HT-29 (cell line): ENCODE results near the gene BRAT1. TPM values are rescaled to one million over a fixed set of nuclear protein-coding genes. Genes with fewer than 3 reads are reported as not detected.
"Not testable (repeated sequence)": the region's sequence is repeated elsewhere in the genome, so short reads cannot be mapped to it uniquely, and the experiment has no call there.

Source experiments
- DNase-seq: peaks from one replicate; pipeline ENCODE4 v3.0.0-alpha.2; 2015; ENCODE audit warnings: low spot score
- total RNA-seq: library from RNA; depleted of rRNA; stranded (reverse); fragments of >200 nt; shearing (Covaris generic); gene quantifications from 2 replicates; pipeline ENCODE4 v1.2.3, GENCODE V29; 2014

The BRAT1 gene
- total RNA-seq, 1 experiment from 2014 or later: 106 TPM

DNA sequence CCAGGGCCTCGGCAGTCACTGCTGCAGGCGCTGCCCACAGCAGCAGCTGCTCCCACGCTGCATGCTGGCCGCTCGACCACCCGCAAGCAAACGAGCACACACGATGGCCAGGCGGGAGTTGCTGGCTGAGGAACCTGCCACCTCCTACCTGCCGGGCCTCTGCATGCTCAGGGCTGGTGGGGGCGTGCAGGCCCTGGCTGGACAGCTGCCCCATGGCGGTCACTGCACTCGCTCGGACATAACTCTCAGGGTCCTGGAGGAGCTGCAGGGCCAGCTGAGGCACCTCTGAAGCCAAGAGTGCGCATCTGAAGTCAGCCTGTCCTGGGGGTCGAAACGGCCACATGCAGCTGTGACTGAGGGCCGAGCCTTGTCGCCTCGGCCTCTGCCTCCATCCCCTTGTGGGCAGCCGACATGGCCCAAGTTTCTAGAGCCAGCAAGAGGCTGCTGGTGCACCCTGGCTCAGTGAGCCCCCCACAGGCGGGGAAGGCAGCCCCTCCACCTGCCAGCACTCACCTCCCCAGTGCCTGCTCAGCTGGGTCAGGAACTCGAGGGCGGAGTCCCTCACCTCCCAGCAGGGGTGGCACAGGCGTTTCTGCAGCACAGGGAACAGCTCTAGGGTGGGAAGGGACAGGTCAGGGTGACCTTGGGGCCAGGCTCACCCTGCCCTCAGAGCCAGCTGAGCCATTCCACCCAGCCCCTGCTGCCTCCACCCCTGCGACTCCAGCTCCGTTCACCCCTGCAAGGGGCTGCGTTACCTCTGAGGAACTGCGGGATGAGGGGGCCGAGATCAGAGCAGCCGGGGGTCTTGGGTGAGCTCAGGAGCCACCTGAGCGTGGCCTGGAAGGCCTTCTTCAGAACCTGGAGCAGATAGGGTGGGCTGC, 16.1 kb downstream of the BRAT1 start:
- DNase-seq: no peak

- no peak for DNase-seq
Measured at GRCh38 chr7:2537981-2538851, 17.1 kb downstream of the BRAT1 start.

DNA sequence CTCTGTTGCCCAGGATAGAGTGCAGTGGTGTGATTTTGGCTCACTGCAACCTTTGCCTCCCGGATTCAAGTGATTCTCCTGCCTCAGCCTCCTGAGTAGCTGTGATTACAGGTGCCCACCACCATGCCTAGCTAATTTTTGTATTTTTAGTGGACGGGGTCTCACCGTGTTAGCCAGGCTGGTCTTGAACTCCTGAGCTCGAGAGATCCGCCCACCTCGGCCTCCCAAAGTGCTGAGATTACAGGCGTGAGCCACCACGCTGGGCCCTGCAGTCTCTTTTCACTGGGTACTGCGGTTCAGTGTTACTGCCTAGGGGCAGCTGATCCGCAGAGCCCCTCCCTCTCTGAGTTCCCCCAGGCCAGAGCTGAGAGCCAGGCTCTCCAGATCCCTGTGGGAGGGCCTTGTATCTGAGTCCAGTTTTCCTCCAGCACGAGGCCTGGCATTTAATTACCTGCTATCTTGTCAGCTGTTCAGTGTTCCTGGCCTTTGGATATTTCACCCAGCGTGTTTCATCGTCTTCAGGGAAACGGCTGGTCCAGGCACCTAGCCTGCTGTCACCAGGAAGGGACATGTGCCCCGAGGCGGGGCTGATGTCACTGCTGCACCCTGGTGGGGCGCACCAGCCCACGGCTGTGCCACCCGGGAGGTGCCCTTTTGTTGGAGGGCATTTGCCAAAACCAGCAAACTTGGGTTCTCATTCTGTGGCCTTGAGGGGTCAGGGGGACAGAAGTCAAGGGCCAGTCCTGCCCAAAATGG, 19.3 kb downstream of the BRAT1 start:
- not testable (repeated sequence) for DNase-seq

GRCh38 chr7:2534214-2534613, 21.1 kb downstream of the BRAT1 start:
- DNase-seq: not testable (repeated sequence)

GRCh38 chr7:2533566-2533965, 21.8 kb downstream of the BRAT1 start:
- DNase-seq: not testable (repeated sequence)

DNA sequence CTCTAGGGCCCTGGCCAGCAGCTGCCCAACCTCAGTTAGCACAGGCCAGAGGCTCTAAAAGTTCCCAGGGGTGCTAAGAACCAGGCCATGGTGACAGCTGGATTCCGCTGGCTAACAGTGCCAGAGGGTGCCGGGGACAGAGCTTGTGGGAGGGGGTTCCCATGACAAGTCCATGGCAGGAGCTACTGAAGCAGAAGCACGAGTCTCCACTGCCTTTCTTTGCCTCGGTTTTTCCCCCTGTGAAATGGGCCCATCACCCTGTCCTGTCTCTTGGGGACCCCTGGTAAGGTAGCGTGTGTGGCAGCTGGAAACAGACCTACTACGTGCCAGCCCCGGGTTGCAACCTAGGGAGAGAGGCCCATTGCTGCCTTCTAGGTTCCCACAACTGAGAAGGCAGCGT, 22.5 kb downstream of the BRAT1 start:
- DNase-seq: not testable (repeated sequence)

GRCh38 chr7:2532199-2532772, 23.0 kb downstream of the BRAT1 start:
- not testable (repeated sequence) for DNase-seq

- not testable (repeated sequence) for DNase-seq
Measured at GRCh38 chr7:2531796-2532110, 23.6 kb downstream of the BRAT1 start.

- not testable (repeated sequence) for DNase-seq
Measured at GRCh38 chr7:2530994-2531795, 24.1 kb downstream of the BRAT1 start.

- peak; percentile 70 for DNase-seq
Measured at GRCh38 chr7:2530071-2530987, 25.0 kb downstream of the BRAT1 start.

DNA sequence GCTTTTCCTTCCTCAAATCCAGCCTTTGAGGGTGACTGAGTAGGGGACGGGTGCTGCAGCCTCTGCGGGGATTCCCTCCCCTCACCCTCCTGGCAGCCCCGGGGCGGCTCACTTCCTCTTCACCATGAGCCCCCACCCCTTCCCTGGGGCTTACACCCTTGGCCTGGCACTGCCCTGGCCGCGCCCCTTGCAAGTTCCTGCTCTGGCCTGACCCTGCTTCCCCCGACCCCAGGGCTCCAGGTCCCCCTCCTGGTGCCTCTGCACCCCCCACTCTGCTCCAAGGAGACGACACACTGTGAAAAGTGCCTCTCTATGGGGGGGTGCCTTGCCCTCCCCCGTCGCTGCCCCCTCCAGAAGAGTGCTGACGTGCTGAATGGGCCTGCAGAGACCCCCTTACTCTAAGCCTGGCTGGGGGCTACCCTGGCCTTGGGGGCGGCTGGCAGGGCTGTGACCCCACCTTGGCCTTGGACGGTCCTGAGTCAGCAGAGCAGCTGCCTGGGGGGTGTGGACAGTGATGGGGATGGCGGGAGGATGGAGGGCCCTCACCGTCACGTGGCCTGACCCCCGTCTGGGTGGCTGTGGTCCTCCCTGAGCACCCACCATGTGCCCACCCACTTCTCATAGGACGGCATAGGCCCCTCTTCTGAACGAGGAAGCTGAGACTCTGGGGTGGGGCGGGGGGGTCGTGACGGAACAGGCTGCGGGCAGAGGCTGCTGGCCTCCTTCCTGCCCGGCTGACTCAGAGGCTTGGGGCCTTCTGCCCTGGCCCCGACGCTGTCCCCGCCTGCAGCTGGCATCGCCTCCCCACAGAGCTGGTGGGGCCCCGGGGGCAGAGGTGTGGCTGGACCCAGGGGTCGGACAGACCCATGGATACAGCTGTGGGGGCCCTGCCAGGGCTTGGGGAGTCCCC, 25.9 kb downstream of the BRAT1 start:
- DNase-seq: peak; percentile 72

- DNase-seq: no peak
Measured at GRCh38 chr7:2528481-2529095, 26.7 kb downstream of the BRAT1 start.

DNA sequence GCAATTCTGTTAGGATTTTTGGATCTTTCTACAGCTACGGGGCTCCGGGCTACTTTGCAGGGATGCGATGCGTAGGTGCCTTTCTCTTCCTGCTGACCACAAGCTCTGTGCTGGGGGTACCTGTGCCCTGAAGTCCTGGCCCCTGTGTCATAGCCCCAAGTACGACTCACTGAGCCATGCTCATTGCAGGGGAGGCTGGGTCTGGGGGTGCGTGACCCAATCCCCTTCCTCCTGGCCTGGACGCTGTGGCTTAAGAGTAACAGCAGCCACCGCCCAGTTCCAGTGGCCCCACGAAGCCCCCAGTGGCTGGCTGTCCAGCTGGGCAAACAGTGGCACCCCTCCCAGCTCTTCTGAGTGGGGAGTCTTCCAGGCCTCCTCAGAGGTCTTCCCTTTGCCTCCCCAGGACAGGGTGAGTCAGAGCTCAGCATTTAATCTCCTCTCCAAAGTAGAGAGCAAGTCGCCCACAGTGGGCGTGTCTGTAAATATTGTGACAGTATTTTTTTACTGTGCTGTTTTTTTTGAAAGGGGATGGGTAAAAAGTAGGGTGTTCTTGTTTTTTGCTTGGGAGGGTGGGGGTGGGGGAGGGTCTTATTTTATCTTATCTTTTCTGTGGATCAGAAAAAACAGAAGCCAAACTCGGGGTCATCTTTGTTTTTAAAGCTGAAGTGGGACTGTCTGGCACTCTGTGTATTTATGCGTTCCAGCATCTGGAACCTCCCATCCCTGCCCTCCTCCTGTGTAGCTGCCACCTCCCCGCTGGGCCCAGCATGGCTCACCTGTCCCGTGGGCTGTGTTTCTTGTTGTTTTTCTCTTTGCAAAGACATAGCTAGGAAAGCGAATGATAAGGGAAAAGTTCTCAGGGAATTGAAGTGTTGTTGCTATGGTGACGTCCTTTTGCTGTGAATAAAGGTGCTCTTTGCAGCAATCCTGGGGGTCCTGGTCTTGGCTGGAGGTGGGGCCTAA, 27.5 kb downstream of the BRAT1 start:
- peak; percentile 86 for DNase-seq

GRCh38 chr7:2526659-2527504, 28.4 kb downstream of the BRAT1 start:
- no peak for DNase-seq

GRCh38 chr7:2525658-2526630, 29.4 kb downstream of the BRAT1 start:
- peak; percentile 40 for DNase-seq
